Measurements from ENCODE around the gene CST6.

Gene CST6

DNA sequence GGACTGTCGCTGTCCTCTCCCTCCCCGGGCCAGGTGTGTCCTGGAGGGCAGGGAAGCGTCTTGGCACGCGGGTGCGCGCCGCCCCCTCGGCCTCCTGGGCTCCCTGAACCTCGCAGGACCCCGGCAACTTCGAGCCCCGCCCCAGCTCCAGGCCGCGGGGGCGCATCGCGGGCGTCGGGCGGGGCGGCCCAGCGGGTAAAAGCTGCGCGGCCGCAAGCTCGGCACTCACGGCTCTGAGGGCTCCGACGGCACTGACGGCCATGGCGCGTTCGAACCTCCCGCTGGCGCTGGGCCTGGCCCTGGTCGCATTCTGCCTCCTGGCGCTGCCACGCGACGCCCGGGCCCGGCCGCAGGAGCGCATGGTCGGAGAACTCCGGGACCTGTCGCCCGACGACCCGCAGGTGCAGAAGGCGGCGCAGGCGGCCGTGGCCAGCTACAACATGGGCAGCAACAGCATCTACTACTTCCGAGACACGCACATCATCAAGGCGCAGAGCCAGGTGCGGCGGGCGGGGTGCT, at the start of gene CST6:
Gene CST6, plus strand, starts transcription at position 224 of the 519 bp plus-strand sequence. Its CDS starts 37 bp downstream, at position 261.
- DNase-seq = no peak

DNA sequence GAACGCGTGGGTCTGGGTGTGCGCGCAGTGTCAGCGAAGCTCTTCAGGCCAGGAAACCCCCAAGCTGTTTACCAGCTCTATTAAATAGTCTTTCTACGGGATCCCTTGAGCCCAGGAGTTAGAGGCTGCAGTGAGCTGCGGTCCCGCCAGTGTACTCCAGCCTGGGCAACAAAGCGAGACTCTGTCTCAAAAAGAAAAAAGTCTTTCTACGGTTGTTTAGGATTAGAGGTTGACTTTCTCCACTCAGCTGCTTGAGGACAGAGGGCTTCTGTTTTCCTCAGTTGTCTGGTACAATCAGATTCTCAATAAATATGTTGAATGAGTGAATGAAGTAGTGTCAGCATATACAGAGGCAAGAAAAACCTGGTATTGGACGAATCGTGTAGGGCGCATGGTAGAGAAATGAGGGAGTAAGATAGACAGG, 49.7 kb upstream of the CST6 start:
- no peak for DNase-seq

- no peak for DNase-seq
Observed at GRCh38 chr11:65964906-65965305, 46.9 kb upstream of the CST6 start.

- no peak for DNase-seq
Observed at GRCh38 chr11:65965986-65966762, 45.6 kb upstream of the CST6 start.

DNA sequence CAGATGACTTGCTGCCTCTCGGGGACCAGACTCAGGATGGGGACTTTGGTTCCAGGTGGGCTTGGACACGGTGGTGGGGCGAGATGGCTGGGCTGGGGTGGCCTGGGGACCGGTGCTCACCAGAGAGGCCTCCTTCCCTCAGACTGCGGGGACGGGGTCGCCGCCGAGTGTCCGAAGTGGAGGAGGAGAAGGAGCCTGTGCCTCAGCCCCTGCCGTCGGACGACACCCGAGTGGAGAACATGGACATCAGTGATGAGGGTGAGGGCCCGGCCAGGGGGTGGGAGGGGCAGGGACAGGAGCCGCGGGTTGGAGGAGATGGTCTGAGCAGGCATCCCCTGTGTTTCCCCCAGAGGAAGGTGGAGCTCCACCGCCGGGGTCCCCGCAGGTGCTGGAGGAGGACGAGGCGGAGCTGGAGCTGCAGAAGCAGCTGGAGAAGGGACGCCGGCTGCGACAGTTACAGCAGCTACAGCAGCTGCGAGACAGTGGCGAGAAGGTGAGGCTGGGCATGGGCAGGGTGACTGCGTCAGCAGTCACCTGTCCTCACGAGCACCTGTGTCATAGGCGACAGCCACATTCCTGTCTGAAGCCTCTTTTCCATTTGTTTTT, 44.4 kb upstream of the CST6 start:
- DNase-seq = no peak

GRCh38 chr11:65968600-65969482, 43.0 kb upstream of the CST6 start:
- DNase-seq = no peak

- DNase-seq = no peak
Observed at GRCh38 chr11:65972116-65972515, 39.7 kb upstream of the CST6 start.

- DNase-seq = no peak
Observed at GRCh38 chr11:65973439-65974110, 38.2 kb upstream of the CST6 start.

- DNase-seq = no peak
Observed at GRCh38 chr11:65975771-65976170, 36.0 kb upstream of the CST6 start.

- DNase-seq = no peak
Observed at GRCh38 chr11:65976216-65977176, 35.3 kb upstream of the CST6 start.

- no peak for DNase-seq
Observed at GRCh38 chr11:65977621-65978390, 34.0 kb upstream of the CST6 start.

DNA sequence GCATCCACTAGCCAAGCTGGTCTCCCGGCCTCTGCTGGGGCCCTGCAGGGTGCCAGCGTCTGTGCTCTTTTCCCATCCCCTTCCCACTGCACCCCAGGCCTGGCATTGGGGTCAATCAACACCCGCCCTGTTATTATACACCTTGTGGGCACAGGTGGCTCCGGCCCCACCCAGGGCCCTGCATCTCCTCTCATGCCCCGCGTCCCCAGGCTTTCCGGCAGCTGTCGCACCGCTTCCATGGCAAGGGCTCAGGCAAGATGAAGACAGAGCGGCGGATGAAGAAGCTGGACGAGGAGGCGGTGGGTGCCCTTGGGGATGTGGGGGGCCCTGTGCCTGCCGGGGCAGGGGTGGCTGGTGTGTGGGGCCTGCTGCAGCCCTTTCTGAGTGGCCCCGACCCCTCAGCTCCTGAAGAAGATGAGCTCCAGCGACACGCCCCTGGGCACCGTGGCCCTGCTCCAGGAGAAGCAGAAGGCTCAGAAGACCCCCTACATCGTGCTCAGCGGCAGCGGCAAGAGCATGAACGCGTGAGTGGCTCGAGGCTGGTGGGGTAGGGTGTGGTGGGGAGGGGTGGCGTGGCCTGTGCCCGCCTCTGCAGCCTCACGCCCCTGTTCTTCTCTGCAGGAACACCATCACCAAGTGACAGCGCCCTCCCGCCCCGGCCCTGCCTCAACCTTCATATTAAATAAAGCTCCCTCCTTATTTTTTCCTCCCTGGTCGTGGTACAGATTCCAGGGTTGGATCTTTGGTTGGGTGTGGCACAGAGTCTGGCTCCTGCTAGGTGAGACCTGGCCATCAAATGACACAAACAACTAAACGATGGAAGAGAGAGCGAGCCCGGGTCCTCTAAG, 33.2 kb upstream of the CST6 start:
- no peak for DNase-seq

GRCh38 chr11:65979261-65979759, 32.5 kb upstream of the CST6 start:
- no peak for DNase-seq

DNA sequence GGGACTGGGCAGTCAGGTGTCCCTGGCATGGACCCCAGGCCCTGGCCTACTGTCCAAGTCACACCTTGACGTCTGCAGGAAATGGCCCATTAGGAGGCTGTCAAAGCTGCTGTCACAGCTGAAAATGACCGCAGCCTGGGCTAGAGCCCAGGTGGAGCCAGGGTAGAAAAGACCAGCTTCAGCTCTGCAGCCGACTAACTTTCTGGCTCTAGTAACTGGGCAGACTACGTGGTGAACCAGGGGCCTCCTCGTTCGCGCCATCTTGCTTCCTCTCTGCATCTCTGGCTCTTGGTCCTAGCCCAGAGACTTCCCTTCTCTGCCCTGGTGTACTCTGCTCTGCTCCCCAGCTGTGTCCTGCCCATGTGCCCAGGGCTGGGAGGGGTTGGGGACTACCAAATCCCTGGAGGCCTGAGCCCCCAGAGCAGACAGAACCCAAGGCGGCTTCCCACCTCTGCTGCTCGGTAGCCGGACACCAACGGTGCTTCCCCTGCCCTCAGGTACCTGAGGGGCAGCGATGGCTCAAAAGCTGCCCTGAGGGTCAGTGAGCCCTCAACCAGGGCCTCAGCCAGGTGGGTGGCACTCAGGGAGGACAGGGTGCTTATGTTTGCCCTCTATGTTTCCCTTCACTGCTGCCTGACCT, 30.6 kb upstream of the CST6 start:
- DNase-seq = no peak

DNA sequence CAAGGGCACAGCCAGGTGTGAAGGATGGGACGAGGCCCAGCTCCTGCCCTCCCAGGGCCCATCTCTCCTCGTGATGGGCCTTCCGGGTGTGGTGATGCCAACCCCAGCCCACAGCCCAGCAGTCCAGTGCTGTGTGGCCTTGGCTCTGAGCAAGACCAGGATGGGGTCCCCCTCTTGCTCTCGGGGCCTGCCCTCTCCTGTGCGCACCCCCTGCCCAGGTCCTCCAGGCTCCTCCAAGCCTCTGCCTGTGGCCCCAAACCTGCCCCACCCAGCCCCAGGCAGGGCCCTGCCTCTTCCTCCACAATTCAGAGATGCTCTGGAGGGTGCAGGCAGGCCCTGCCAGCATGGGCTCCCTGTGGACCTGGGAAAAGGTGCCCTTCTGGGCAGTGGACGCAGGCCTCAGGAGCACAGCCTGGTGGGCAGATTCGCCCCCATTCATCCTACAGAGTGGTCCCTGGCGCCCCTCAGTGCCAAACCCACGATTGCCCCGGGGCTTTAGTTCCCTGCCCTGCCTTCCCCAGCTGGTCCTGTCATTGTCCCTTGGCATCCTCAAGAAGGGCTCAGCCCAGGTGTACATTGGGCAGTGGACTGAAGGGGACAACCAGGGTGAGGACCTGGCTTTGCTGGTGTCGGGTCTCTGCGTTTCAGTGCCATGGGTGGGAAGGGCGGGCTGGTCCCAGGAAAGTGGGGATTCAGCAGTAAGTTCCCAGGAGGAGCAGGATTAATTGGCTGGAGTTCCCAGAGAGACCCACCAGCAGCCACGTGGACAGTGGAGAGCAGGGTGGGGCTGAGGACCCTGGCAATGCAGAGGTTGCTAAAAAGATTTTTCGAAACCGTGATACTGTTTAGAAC, 29.6 kb upstream of the CST6 start:
- no peak for DNase-seq

GRCh38 chr11:65982824-65983588, 28.8 kb upstream of the CST6 start:
- no peak for DNase-seq

DNA sequence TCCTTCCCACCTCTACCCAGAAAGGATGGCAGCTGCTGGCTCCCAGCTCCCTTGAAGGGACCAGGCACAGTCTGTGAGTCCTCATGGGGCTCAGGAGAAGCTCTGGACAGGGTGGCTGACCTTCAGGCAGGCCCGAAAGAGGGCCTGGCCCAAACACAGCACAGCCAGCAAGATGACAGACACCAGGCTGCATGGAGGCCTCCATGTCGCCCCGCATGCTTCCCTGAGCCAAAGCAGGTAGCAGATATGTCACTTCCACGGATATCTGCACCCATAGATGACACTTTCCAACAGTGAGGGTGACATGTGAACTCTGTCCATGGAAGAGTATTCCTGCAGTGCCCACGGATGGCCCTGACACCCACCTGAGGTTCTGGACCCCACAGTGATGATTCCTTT, 28.2 kb upstream of the CST6 start:
- DNase-seq = no peak
